HK-2 (cell line): ENCODE results near the gene HCRT.
"Not testable (repeated sequence)": the region's sequence is repeated elsewhere in the genome, so short reads cannot be mapped to it uniquely, and the experiment has no call there.

Source experiments
- DNase-seq: peaks from one replicate; pipeline ENCODE4 v3.0.0-alpha.2; 2018; ENCODE audit not compliant: unreplicated experiment

HCRT gene

DNA sequence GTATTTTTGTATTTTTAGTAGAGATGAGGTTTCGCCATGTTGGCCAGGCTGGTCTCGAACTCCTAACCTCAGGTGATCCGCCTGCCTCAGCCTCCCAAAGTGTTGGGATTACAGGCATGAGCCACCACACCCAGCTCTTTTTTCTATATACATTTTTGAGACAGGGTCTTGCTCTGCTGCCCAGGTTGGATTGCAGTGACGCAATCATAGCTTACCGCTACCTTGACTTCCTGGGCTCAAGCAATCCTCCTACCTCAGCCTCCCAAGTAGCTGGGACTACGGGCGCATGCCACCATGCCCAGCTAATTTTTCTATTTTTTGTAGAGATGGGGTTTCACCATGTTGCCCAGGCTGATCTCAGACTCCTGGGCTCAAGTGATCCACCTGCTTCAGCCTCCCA, 44.6 kb downstream of the HCRT start:
- not testable (repeated sequence) for DNase-seq

DNA sequence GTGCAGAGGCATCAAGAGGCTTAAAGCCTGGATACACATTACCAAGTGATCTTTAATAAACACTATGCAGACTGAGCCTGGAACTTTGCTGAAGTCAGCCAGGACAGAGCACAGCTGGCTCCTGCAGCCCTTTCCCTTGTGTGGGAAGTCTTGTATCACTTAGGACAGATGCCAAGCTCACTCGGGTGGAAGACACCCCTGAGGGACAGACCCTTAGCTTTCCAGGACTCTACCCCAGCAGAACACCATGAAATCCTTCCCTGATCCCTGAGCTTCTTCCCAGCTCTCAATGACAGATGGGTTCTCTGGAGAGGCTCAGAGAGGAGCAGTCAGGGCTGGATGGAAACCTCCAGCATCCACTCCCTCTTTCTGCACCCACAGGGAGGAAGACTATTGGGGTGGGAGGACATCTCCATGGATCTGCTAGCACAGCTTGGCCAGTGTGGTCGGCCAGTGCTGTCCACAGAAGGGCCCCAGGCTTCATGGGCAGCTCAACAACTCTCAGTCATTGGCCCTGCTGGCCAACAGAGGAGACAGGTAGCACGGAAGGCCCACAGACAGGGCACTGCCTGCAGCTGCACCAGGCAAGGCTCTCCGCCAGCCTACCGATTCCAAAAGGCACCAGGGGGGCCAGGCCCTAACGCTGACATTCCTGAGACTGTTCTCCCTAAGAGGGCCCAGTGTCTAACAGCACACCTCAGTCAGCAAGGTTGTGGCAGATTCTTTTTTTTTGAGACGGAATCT, 46.3 kb downstream of the HCRT start:
- DNase-seq: no peak

GRCh38 chr17:42136654-42137051, 48.6 kb downstream of the HCRT start:
- DNase-seq: no peak

DNA sequence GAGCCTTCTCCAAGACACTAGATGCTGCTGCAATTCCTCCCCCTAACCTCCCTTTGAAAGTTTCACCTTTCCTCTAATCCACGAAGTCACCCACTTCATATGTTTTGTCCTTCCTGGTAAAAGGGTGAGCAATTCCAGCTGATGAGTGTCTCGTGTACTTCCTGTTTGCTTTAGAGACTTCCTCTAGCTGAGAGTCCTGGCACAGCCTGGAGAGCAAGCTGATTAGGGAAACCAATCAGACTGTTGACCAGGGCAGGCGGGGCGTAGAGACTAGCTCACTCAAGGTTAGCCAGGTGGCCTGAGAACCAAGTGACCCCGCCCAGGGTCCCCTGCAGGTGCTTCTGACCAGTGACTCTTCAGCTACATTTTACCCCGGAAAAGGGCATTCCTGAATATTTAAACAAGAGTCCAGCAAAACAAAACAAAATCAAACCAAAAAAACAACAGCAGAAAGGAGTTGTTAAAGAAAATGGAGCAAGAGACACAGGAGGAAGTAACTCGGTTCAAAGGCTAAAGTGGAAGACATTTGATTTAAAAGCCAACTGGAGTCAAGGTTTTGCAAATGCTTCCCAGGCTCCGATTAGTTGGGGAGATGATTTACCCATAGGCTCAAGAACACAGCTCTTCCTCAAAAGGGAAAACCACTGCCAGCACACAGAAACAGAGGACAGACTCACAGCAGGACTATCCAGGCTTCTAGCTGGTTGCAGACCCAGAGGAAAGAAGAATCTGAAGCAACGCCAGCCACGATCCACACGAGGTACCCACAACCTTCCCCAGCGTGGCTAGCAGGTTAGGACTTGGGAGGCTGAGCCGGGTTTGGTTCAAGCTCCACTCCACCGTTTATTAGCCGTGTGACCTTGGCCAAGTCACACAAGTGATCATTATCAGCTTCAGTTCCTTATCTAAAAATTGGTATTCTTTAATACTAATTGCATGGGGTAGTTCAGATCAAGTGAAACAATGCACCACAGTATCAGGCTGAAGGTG, 49.3 kb downstream of the HCRT start:
- DNase-seq: peak; percentile 62

DNA sequence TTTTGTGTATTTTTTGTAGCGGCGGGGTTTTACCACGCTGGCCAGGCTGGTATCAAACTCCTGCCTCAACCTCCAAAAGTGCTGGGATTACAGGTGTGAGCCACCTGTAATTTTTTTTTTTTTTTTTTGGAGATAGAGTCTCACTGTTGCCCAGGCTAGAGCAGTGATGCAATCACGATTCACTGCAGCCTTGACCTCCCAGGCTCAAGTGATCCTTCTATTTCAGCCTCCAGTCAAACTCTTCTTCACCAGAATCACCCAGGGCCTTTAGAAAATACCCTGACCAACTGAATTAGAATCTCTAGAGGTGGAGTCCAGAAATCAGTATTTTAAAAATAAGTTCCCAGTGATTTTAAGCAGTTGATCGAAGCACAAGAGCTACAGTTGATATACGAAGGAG, 50.1 kb downstream of the HCRT start:
- DNase-seq: no peak
